T-cell (primary cell): Measurements from ENCODE around the gene NELFE. TPM values are rescaled to one million over a fixed set of nuclear protein-coding genes. Genes with fewer than 3 reads are reported as not detected.

Experiments
- ATAC-seq, 4 experiments: fragments of 200-7000 bp in 3 of 4; fragments of 150-1000 bp in 1 of 4; cut with Tn5 transposase; replicated peaks in 1 of 4; 1 replicate in 3 of 4; 2 replicates in 1 of 4; pipeline ENCODE4 v1.10.0; 2021; ENCODE audit warnings: moderate library complexity in 3 of 4, mild to moderate bottlenecking in 2 of 4, moderate number of reproducible peaks in 1 of 4
- CTCF ChIA-PET, 2 donors: fragments of 300-600 bp; sonication (Branson Sonifier 250); formaldehyde crosslinking; loops; one replicate each; lab custom pipeline; 2022; ENCODE audit warnings: antibody characterized with exemption in 2 of 2; lab: Charles Lee
- POLR2A ChIA-PET, 2 donors: fragments of 300-600 bp; sonication (Branson Sonifier 250); formaldehyde crosslinking; loops; one replicate each; lab custom pipeline; 2022; ENCODE audit warnings: antibody characterized with exemption in 2 of 2; lab: Charles Lee
- DNase-seq, 35 experiments: peaks; one replicate each; pipeline versions ENCODE4 v3.0.0 to v3.0.0-alpha.2; 2013 to 2023
- H3K27ac ChIP-seq: one replicate; pipeline ENCODE4 v1.5.1; 2013; ENCODE audit warnings: low read length
- H3K27me3 ChIP-seq, 2 experiments: replicated peaks in 1 of 2; 1 replicate in 1 of 2; 2 replicates in 1 of 2; pipeline versions ENCODE4 v1.6.1 to v1.7.0; 2013; ENCODE audit warnings: low read length in 1 of 2, mixed read lengths in 1 of 2; ENCODE audit not compliant: control insufficient read depth in 2 of 2, insufficient read depth in 2 of 2; ENCODE audit errors: extremely low read depth in 1 of 2
- H3K36me3 ChIP-seq, 2 donors: 1 replicate in 1 of 2; 2 replicates in 1 of 2; pipeline versions ENCODE4 v1.6.1 to v1.7.0; 2013; ENCODE audit warnings: low read length in 1 of 2; ENCODE audit not compliant: control insufficient read depth in 2 of 2, insufficient read depth in 1 of 2; ENCODE audit errors: extremely low read depth in 1 of 2
- H3K4me1 ChIP-seq, 2 experiments: 1 replicate in 1 of 2; 2 replicates in 1 of 2; pipeline versions ENCODE4 v1.6.1 to v1.7.0; 2013; ENCODE audit warnings: low read length in 2 of 2, mixed read lengths in 1 of 2; ENCODE audit not compliant: insufficient read depth in 2 of 2, control insufficient read depth in 1 of 2; ENCODE audit errors: extremely low read depth in 1 of 2
- H3K4me3 ChIP-seq, 2 donors: 1 replicate in 1 of 2; 2 replicates in 1 of 2; pipeline versions ENCODE4 v1.5.1 to v1.7.0; 2013; ENCODE audit warnings: mild to moderate bottlenecking in 2 of 2, low read length in 1 of 2, moderate library complexity in 1 of 2; ENCODE audit not compliant: control insufficient read depth in 1 of 2; ENCODE audit errors: extremely low read depth in 1 of 2
- H3K9me3 ChIP-seq: 2 replicates; pipeline ENCODE4 v1.7.0; 2013
- H3K27ac Mint-ChIP-seq, 2 donors: one replicate each; pipeline ENCODE4 v1.8.0; 2020 to 2021; ENCODE audit warnings: mild to moderate bottlenecking in 2 of 2, mixed read lengths in 2 of 2
- H3K27me3 Mint-ChIP-seq, 2 donors: one replicate each; pipeline ENCODE4 v1.8.0; 2021 to 2022; ENCODE audit warnings: mixed read lengths in 2 of 2
- H3K36me3 Mint-ChIP-seq: one replicate; pipeline ENCODE4 v1.8.0; 2021; ENCODE audit warnings: mixed read lengths
- H3K4me1 Mint-ChIP-seq, 3 donors: one replicate each; pipeline ENCODE4 v1.8.0; 2020 to 2022; ENCODE audit warnings: mixed read lengths in 3 of 3, mild to moderate bottlenecking in 1 of 3
- H3K4me3 Mint-ChIP-seq, 3 donors: one replicate each; pipeline ENCODE4 v1.8.0; 2020 to 2022; ENCODE audit warnings: mild to moderate bottlenecking in 3 of 3, mixed read lengths in 3 of 3, moderate library complexity in 3 of 3
- H3K9me3 Mint-ChIP-seq, 3 donors: one replicate each; pipeline ENCODE4 v1.8.0; 2020 to 2022; ENCODE audit warnings: mixed read lengths in 3 of 3
- WGBS: methylation state at CpG from one replicate; pipeline ENCODE4 v1.1.5; 2013; ENCODE audit warnings: missing lambda C conversion rate; ENCODE audit not compliant: insufficient coverage; 5-methylcytosine and 5-hydroxymethylcytosine counted together
- total RNA-seq, 35 experiments: library from RNA in 6 of 35; stranded (reverse) in 6 of 35; fragments of 120-200 nt in 1 of 35; gene quantifications; one replicate each; pipeline versions ENCODE4 v1.2.1 to v1.2.4 and lab custom pipeline; 2013 to 2026

The NELFE gene
- total RNA-seq, 5 donors from 2014 or later (not counting 1 experiment from before 2014, with no cell fraction given) = 47.5 to 51.0 (median 49.4) TPM

GRCh38 chr6:31966997-31967925 lies 8.5 kb upstream of the NELFE start:
- peaks cover 22 to 35% (median 27%) of the 10 kb centered on the region in 3 donors for H3K4me1 Mint-ChIP-seq
- no peak overlapping the region for H3K4me3 Mint-ChIP-seq
- POLR2A ChIA-PET = no interaction called here
- H3K36me3 ChIP-seq = peaks cover 33 to 76% of the 10 kb centered on the region in 2 donors
- no peaks in the 10 kb centered on the region for H3K27me3 ChIP-seq
- no peak overlapping the region for H3K4me3 ChIP-seq
- WGBS = 90% methylated on average over 4 of the region's 10 CpGs
- DNase-seq = no peak
- H3K27ac Mint-ChIP-seq = peak overlapping the region in 1 of 2 donors; percentile 52
- no peak for ATAC-seq
- H3K9me3 Mint-ChIP-seq = no peaks in the 10 kb centered on the region
- CTCF ChIA-PET = no interaction called here
- H3K27ac ChIP-seq = no peak overlapping the region
- H3K9me3 ChIP-seq = no peaks in the 10 kb centered on the region
- H3K27me3 Mint-ChIP-seq = no peaks in the 10 kb centered on the region
- H3K36me3 Mint-ChIP-seq = peaks cover 51% of the 10 kb centered on the region
- H3K4me1 ChIP-seq = peaks cover 3 to 17% of the 10 kb centered on the region in 2 experiments

- Mint-ChIP-seq H3K4me1 (peaks cover 26 to 35% (median 27%) of the 10 kb centered on the region in 3 donors), H3K27me3 (no peaks in the 10 kb centered on the region), H3K9me3 (no peaks in the 10 kb centered on the region), H3K27ac (no peak overlapping the region), H3K4me3 (no peak overlapping the region), H3K36me3 (peaks cover 58% of the 10 kb centered on the region)
- WGBS = 98% methylated on average over 7 of the region's 7 CpGs
- peaks cover 2 to 14% of the 10 kb centered on the region in 2 experiments for H3K4me1 ChIP-seq
- ATAC-seq = no peak
- CTCF ChIA-PET = interaction anchor here in 1 of 2 donors (0.7 kb wide), 1 partner anchor 768 kb away, joined by 3 read pairs; no protein-coding TSS in a partner anchor
- no peaks in the 10 kb centered on the region for H3K27me3 ChIP-seq
- H3K4me3 ChIP-seq = no peak overlapping the region
- POLR2A ChIA-PET = interaction anchor here (0.6 to 0.7 kb wide), 2 partner anchors 11 to 111 kb away, joined by 4 to 7 read pairs; no protein-coding TSS in a partner anchor
- DNase-seq = no peak
- no peaks in the 10 kb centered on the region for H3K9me3 ChIP-seq
- no peak overlapping the region for H3K27ac ChIP-seq
- peaks cover 39 to 83% of the 10 kb centered on the region in 2 donors for H3K36me3 ChIP-seq
Measured at GRCh38 chr6:31966506-31966905, 7.7 kb upstream of the NELFE start.

GRCh38 chr6:31965700-31966099 lies 6.9 kb upstream of the NELFE start:
- CTCF ChIA-PET = interaction anchor here in 1 of 2 donors (1.6 kb wide), 1 partner anchor 15 kb away, joined by 3 read pairs; no protein-coding TSS in a partner anchor
- Histone ChIP-seq H3K36me3 (peaks cover 42 to 91% of the 10 kb centered on the region in 2 donors), H3K27me3 (no peaks in the 10 kb centered on the region), H3K4me3 (no peak overlapping the region), H3K27ac (no peak overlapping the region), H3K4me1 (peaks cover 0 to 6% of the 10 kb centered on the region in 2 experiments), H3K9me3 (no peaks in the 10 kb centered on the region)
- no peak overlapping the region for H3K27ac Mint-ChIP-seq
- ATAC-seq = no peak
- 96% methylated on average over 12 of the region's 13 CpGs for WGBS
- no peak for DNase-seq
- H3K4me1 Mint-ChIP-seq = peaks cover 23 to 34% (median 25%) of the 10 kb centered on the region in 3 donors
- no peaks in the 10 kb centered on the region for H3K27me3 Mint-ChIP-seq
- H3K36me3 Mint-ChIP-seq = peaks cover 66% of the 10 kb centered on the region
- no peaks in the 10 kb centered on the region for H3K9me3 Mint-ChIP-seq
- no peak overlapping the region for H3K4me3 Mint-ChIP-seq
- POLR2A ChIA-PET = interaction anchor here (0.5 to 0.6 kb wide), 3 partner anchors 11 to 307 kb away, joined by 3 to 4 read pairs (median 4); no protein-coding TSS in a partner anchor

- no peak for DNase-seq
- Mint-ChIP-seq H3K36me3 (peaks cover 67% of the 10 kb centered on the region), H3K27me3 (no peaks in the 10 kb centered on the region), H3K4me1 (peaks cover 26 to 37% (median 30%) of the 10 kb centered on the region in 3 donors), H3K4me3 (no peak overlapping the region), H3K9me3 (no peaks in the 10 kb centered on the region), H3K27ac (no peak overlapping the region)
- H3K36me3 ChIP-seq = peaks cover 38 to 92% of the 10 kb centered on the region in 2 donors
- no peaks in the 10 kb centered on the region for H3K27me3 ChIP-seq
- no peaks in the 10 kb centered on the region for H3K9me3 ChIP-seq
- 98% methylated on average over 11 of the region's 19 CpGs for WGBS
- ChIA-PET POLR2A (interaction anchor here in 1 of 2 donors (0.6 kb wide), 1 partner anchor 165 kb away, joined by 3 read pairs; no protein-coding TSS in a partner anchor), CTCF (interaction anchor here in 1 of 2 donors (1.2 kb wide), 1 partner anchor 12 kb away, joined by 3 read pairs; no protein-coding TSS in a partner anchor)
- H3K4me3 ChIP-seq = no peak overlapping the region
- peaks cover 5 to 16% of the 10 kb centered on the region in 2 experiments for H3K4me1 ChIP-seq
- H3K27ac ChIP-seq = no peak overlapping the region
- ATAC-seq = no peak
Measured at GRCh38 chr6:31963921-31964320, 5.2 kb upstream of the NELFE start.

- H3K4me3 ChIP-seq = no peak overlapping the region
- peaks cover 17 to 71% of the 10 kb centered on the region in 2 donors for H3K36me3 ChIP-seq
- DNase-seq = no peak
- H3K4me1 ChIP-seq = peaks cover 10 to 24% of the 10 kb centered on the region in 2 experiments
- ChIA-PET POLR2A (interaction anchor here in 1 of 2 donors (0.7 kb wide), 1 partner anchor 13 kb away, joined by 6 read pairs; no protein-coding TSS in a partner anchor), CTCF (interaction anchor here in 1 of 2 donors (0.6 kb wide), 1 partner anchor 163 kb away, joined by 4 read pairs; no protein-coding TSS in a partner anchor)
- WGBS = 99% methylated on average over 10 of the region's 12 CpGs
- Mint-ChIP-seq H3K9me3 (no peaks in the 10 kb centered on the region), H3K4me3 (peak overlapping the region in 1 of 3 donors; percentile 2), H3K4me1 (peaks cover 41 to 49% (median 45%) of the 10 kb centered on the region in 3 donors), H3K27ac (no peak overlapping the region), H3K36me3 (peaks cover 54% of the 10 kb centered on the region), H3K27me3 (no peaks in the 10 kb centered on the region)
- no peaks in the 10 kb centered on the region for H3K9me3 ChIP-seq
- ATAC-seq = no peak
- H3K27ac ChIP-seq = no peak overlapping the region
- H3K27me3 ChIP-seq = no peaks in the 10 kb centered on the region
Measured at GRCh38 chr6:31961616-31962015, 2.8 kb upstream of the NELFE start.

- Mint-ChIP-seq H3K4me1 (peaks cover 41 to 49% (median 45%) of the 10 kb centered on the region in 3 donors), H3K27ac (peak overlapping the region; percentile 94 to 97), H3K9me3 (no peaks in the 10 kb centered on the region), H3K27me3 (no peaks in the 10 kb centered on the region), H3K4me3 (peak overlapping the region; percentile 93 to 98 (median 94)), H3K36me3 (peaks cover 54% of the 10 kb centered on the region)
- ATAC-seq (peak in 1 of 4 experiments; percentile 0), DNase-seq (no peak)
- Histone ChIP-seq H3K9me3 (no peaks in the 10 kb centered on the region), H3K4me3 (peak overlapping the region; percentile 71 to 94), H3K36me3 (peaks cover 16 to 67% of the 10 kb centered on the region in 2 donors), H3K27me3 (no peaks in the 10 kb centered on the region), H3K27ac (peak overlapping the region; percentile 90), H3K4me1 (peaks cover 10 to 24% of the 10 kb centered on the region in 2 experiments)
- WGBS = 20% methylated on average over 7 of the region's 11 CpGs
- ChIA-PET CTCF (interaction anchor here (0.6 to 1.2 kb wide), 3 partner anchors 14 to 1014 kb away, joined by 3 read pairs; a partner anchor contains a TSS), POLR2A (interaction anchor here (0.5 to 3.2 kb wide), 5 partner anchors 13 to 1363 kb away, joined by 3 to 23 read pairs (median 3); partner anchors contain the start of genes DXO (in 1 of the 2), MICB (in 1 of the 2) and NEU1 (in 1 of the 2))
Measured at GRCh38 chr6:31958412-31958740, 395 bp downstream of the NELFE start.
